ENCODE measurements around the gene SDR42E1. TPM values are rescaled to one million over a fixed set of nuclear protein-coding genes. Genes with fewer than 3 reads are reported as not detected.

SDR42E1 gene
- total and polyA plus RNA-seq, 2 of the 13 experiments (the other 11 are each of a cell fraction or from before 2014, with no cell fraction given): 0.01 to 0.13 TPM

DNA sequence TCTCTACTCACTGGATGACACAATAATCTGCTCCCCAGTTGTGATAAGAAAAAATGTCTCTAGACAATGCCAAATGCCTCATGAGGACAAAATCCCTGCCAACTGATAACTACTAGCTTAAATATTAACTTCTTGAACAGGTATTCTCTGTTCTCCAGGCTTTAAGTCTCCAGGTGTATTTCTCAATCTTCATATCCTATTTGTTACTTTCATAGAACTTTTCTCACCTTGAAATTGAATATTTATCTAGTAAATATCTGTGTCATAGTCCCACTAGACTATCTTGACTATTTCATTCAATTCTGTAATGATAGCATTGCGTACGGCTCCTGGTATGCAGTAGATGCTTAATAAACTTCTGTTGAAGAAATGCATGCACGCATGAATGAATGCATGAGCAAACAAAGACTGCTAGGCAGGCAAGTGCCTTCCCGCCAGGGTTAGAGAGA, 39.7 kb upstream of the SDR42E1 start (continued):
- no peak for TF ChIP-seq ELF4 (CRISPR knock-in tag; IDR thresholded peaks at IDR 0.05; ENCODE audit: borderline replicate concordance)
- TF ChIP-seq, protein P1, sequence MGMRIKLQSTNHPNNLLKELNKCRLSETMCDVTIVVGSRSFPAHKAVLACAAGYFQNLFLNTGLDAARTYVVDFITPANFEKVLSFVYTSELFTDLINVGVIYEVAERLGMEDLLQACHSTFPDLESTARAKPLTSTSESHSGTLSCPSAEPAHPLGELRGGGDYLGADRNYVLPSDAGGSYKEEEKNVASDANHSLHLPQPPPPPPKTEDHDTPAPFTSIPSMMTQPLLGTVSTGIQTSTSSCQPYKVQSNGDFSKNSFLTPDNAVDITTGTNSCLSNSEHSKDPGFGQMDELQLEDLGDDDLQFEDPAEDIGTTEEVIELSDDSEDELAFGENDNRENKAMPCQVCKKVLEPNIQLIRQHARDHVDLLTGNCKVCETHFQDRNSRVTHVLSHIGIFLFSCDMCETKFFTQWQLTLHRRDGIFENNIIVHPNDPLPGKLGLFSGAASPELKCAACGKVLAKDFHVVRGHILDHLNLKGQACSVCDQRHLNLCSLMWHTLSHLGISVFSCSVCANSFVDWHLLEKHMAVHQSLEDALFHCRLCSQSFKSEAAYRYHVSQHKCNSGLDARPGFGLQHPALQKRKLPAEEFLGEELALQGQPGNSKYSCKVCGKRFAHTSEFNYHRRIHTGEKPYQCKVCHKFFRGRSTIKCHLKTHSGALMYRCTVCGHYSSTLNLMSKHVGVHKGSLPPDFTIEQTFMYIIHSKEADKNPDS (CRISPR knock-in tag; IDR thresholded peaks at IDR 0.05): no peak
- TF ChIP-seq BCL6 (CRISPR knock-in tag; IDR thresholded peaks at IDR 0.05): peak; percentile 77
- TF ChIP-seq, protein P2, sequence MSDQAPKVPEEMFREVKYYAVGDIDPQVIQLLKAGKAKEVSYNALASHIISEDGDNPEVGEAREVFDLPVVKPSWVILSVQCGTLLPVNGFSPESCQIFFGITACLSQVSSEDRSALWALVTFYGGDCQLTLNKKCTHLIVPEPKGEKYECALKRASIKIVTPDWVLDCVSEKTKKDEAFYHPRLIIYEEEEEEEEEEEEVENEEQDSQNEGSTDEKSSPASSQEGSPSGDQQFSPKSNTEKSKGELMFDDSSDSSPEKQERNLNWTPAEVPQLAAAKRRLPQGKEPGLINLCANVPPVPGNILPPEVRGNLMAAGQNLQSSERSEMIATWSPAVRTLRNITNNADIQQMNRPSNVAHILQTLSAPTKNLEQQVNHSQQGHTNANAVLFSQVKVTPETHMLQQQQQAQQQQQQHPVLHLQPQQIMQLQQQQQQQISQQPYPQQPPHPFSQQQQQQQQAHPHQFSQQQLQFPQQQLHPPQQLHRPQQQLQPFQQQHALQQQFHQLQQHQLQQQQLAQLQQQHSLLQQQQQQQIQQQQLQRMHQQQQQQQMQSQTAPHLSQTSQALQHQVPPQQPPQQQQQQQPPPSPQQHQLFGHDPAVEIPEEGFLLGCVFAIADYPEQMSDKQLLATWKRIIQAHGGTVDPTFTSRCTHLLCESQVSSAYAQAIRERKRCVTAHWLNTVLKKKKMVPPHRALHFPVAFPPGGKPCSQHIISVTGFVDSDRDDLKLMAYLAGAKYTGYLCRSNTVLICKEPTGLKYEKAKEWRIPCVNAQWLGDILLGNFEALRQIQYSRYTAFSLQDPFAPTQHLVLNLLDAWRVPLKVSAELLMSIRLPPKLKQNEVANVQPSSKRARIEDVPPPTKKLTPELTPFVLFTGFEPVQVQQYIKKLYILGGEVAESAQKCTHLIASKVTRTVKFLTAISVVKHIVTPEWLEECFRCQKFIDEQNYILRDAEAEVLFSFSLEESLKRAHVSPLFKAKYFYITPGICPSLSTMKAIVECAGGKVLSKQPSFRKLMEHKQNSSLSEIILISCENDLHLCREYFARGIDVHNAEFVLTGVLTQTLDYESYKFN (CRISPR knock-in tag; conservative IDR thresholded peaks at IDR 0.05): peak; percentile 78
- no peak for TF ChIP-seq XRCC5 (optimal IDR thresholded peaks at IDR 0.05; ENCODE audit: low read length)
- no peak for TF ChIP-seq KLF15 (CRISPR knock-in tag; IDR thresholded peaks at IDR 0.05; ENCODE audit: borderline replicate concordance)
- no peak for TF ChIP-seq RBFOX2 (IDR thresholded peaks at IDR 0.05; ENCODE audit: low read depth, low read length)
- no peak for TF ChIP-seq PHF8 (CRISPR knock-in tag; IDR thresholded peaks at IDR 0.05)
- TF ChIP-seq MAFG (CRISPR knock-in tag; IDR thresholded peaks at IDR 0.05): no peak
- TF ChIP-seq ZNF772 (CRISPR knock-in tag; IDR thresholded peaks at IDR 0.05): no peak
- no peak for TF ChIP-seq ZNF615 (CRISPR knock-in tag; IDR thresholded peaks at IDR 0.05; ENCODE audit: borderline replicate concordance)
- peak; percentile 81 for TF ChIP-seq NCOA2 (CRISPR knock-in tag; IDR thresholded peaks at IDR 0.05)
- TF ChIP-seq, protein P3, sequence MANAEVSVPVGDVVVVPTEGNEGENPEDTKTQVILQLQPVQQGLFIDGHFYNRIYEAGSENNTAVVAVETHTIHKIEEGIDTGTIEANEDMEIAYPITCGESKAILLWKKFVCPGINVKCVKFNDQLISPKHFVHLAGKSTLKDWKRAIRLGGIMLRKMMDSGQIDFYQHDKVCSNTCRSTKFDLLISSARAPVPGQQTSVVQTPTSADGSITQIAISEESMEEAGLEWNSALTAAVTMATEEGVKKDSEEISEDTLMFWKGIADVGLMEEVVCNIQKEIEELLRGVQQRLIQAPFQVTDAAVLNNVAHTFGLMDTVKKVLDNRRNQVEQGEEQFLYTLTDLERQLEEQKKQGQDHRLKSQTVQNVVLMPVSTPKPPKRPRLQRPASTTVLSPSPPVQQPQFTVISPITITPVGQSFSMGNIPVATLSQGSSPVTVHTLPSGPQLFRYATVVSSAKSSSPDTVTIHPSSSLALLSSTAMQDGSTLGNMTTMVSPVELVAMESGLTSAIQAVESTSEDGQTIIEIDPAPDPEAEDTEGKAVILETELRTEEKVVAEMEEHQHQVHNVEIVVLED (CRISPR knock-in tag; IDR thresholded peaks at IDR 0.05; ENCODE audit: borderline replicate concordance): 0 out of 2 replicates have a peak, but pooled peaks have one; percentile 19
- TF ChIP-seq, protein P4, sequence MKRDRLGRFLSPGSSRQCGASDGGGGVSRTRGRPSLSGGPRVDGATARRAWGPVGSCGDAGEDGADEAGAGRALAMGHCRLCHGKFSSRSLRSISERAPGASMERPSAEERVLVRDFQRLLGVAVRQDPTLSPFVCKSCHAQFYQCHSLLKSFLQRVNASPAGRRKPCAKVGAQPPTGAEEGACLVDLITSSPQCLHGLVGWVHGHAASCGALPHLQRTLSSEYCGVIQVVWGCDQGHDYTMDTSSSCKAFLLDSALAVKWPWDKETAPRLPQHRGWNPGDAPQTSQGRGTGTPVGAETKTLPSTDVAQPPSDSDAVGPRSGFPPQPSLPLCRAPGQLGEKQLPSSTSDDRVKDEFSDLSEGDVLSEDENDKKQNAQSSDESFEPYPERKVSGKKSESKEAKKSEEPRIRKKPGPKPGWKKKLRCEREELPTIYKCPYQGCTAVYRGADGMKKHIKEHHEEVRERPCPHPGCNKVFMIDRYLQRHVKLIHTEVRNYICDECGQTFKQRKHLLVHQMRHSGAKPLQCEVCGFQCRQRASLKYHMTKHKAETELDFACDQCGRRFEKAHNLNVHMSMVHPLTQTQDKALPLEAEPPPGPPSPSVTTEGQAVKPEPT (CRISPR knock-in tag; IDR thresholded peaks at IDR 0.05; ENCODE audit: low read depth): no peak
- TF ChIP-seq FOXA1 (IDR thresholded peaks at IDR 0.05): no peak
- TF ChIP-seq FOXA1 (CRISPR knock-in tag; IDR thresholded peaks at IDR 0.05): peak; percentile 47; the same call in 1 of the 2 replicates
- TF ChIP-seq, protein P5, sequence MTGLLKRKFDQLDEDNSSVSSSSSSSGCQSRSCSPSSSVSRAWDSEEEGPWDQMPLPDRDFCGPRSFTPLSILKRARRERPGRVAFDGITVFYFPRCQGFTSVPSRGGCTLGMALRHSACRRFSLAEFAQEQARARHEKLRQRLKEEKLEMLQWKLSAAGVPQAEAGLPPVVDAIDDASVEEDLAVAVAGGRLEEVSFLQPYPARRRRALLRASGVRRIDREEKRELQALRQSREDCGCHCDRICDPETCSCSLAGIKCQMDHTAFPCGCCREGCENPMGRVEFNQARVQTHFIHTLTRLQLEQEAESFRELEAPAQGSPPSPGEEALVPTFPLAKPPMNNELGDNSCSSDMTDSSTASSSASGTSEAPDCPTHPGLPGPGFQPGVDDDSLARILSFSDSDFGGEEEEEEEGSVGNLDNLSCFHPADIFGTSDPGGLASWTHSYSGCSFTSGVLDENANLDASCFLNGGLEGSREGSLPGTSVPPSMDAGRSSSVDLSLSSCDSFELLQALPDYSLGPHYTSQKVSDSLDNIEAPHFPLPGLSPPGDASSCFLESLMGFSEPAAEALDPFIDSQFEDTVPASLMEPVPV (CRISPR knock-in tag; IDR thresholded peaks at IDR 0.05): no peak
- no peak for TF ChIP-seq TOE1 (CRISPR knock-in tag; IDR thresholded peaks at IDR 0.05)
- no peak for TF ChIP-seq ZNF382 (CRISPR knock-in tag; IDR thresholded peaks at IDR 0.05; ENCODE audit: borderline replicate concordance)
- TF ChIP-seq ZNF124 (CRISPR knock-in tag; IDR thresholded peaks at IDR 0.05): peak; percentile 25; the same call in 1 of the 2 replicates
